AG10803 (cell line): Measurements from ENCODE around the gene DMKN.
A peak's percentile ranks its signal among the peaks of the same experiment; 100 is the strongest.

ENCODE experiments used
- DNase-seq: peaks from one replicate; pipeline ENCODE4 v3.0.0; 2010; ENCODE audit warnings: low read depth
- H3K4me3 ChIP-seq: 2 replicates; pipeline ENCODE4 v1.5.1; 2011; ENCODE audit warnings: mild to moderate bottlenecking, low read length, control low read depth
- TF ChIP-seq, protein P1 (sequence below): conservative IDR thresholded peaks from 2 replicates; pipeline ENCODE4 v1.5.1; 2011; ENCODE audit warnings: mild to moderate bottlenecking, low read length, control low read depth, inconsistent platforms

Gene DMKN

DNA sequence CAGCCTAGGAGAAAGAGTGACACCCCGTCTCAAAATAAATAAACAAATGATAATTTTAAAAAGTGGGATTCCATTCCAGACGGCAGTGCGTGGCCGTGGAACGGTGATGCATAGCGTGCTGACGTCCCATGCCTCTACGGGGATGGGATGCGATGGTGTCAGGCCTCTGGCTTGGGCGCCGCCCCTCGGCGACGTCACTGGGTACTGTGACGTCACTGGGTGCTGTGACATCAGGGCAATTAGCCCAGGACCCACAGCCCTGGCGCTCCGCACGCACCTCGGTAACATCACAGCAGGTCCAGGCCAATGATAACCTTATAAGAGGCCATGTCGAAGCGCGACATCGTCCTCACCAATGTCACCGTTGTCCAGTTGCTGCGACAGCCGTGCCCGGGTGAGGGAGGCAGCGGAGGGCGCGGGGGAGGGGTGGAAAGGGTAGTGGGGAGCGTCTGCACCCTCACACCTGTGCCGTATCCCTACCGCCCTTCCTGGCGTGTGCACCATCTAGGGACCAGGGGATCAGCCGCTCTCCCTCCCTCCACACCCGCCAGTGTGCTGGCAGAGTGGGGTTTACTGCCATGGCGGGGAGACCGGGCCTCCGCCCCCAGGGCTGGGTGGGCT is 19.9 kb upstream of the DMKN start, which contains the start of gene GAPDHS:
GAPDHS (plus strand) TSS at position 256 of the 621 bp plus-strand sequence; CDS start at position 328, 72 bp downstream.
- DNase-seq, result no peak
- TF ChIP-seq, protein P1, sequence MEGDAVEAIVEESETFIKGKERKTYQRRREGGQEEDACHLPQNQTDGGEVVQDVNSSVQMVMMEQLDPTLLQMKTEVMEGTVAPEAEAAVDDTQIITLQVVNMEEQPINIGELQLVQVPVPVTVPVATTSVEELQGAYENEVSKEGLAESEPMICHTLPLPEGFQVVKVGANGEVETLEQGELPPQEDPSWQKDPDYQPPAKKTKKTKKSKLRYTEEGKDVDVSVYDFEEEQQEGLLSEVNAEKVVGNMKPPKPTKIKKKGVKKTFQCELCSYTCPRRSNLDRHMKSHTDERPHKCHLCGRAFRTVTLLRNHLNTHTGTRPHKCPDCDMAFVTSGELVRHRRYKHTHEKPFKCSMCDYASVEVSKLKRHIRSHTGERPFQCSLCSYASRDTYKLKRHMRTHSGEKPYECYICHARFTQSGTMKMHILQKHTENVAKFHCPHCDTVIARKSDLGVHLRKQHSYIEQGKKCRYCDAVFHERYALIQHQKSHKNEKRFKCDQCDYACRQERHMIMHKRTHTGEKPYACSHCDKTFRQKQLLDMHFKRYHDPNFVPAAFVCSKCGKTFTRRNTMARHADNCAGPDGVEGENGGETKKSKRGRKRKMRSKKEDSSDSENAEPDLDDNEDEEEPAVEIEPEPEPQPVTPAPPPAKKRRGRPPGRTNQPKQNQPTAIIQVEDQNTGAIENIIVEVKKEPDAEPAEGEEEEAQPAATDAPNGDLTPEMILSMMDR, result no peak
- no peak within 1 kb of the TSS for H3K4me3 ChIP-seq

DNA sequence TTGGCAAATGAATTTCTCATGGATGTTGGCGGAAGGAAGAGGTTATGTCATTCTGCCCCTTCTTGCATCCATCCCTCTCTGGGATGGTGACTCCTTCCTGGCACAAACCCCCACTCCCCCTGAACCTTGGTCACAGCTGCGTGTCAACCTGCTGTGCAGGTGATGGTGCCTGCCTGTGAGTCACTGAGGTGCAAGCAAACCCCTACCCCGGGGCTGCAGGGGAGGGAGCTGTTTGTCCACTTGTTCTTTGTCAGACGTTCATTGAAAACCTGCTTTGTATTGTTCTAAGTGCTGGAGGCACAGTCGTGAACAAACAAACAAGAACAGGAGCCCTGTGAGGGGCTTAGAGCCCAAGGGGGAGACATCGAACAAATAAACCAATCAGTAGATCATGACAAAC is 17.8 kb upstream of the DMKN start:
- TF ChIP-seq, protein P1, result no peak
- no peak overlapping the region for H3K4me3 ChIP-seq
- DNase-seq, result no peak

DNA sequence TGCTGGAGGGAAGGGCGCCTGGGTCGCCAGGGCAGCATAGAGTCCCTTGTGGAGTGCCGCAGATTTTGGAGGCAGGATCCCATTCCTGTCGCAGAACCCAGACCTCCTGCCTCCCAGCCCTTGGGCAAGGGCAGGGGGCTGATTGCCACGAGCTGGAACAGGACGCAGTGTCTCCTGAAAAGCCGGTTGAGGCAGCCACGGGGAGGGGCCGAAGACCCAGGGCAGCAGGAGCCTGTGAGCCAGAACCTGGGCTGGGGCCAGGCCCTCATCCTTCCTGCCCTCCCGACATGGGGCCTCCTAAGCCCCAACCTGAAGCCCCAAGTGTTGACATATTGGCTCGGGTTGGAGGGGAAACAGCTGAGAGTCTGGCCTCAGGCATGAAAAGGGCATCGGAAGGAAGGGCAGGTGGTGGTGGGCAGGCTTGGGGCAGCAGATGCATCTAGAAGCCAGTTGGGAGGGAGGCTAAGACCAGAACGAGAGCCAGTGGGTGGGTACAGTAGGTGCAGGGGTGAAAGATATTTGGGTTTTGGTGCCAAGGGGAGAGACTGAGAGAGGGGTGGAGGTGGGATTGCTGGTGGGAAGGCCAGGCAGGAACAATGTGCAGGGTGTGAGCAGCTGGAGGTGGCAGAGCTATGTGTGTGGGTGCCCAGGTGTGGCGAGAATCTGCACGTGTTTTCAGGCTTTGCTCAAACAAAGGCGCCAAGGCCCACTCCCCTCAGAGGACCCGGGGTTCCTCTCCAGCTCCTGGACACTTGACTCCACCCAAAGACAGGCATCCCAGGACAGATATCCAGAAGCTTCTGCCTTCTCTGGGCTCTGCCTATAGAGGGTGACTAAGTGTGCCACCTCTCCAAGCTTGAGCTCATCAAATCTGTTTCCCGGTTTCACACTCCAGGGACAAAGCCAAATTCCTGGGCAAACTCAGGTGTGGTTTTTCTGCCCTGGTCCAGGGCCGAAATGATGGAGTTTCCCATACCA is 16.1 kb upstream of the DMKN start:
- no peak overlapping the region for H3K4me3 ChIP-seq
- DNase-seq, result no peak
- TF ChIP-seq, protein P1, result no peak

DNA sequence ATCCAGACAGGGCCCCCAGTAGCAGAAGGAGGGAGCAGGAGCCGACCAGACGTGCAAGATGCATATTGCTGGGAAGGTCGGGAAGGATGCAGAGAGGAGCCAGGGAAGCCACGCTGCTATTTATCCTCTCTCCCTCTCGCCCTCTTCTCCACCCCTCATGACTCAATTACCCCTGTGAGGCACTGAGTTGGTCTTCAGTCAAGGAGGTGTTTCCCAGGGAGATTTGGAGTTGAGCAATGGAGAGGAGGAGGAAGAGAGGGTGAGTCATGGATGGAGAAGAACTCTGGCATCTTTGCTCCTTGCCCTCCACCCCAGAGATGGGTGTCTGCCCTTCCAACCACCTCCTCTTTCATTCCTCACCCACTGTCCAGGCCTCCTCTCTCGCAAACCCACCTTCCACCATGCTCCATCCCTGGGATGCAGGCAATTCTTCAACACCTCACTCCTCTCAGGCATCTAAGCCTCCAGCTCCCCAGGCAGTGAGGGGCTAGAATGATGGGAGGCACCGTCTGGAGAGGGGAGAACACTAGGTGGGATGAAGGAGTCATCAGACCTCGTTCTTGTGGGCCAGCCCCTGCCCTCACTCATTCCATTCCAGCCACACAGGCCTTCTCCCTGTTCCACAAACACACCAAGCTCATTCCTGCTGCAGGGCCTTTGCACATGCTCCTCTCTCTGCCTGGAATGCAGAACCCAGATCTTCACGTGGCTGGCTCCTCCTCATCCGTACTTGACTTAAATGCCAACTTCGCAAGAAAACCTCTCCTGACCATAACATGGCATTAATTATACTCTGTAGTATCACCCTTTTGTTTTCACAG is 15.0 kb upstream of the DMKN start, which contains the start of gene SBSN:
SBSN (minus strand) TSS at position 94 of the 821 bp plus-strand sequence; CDS start at position 64, 30 bp downstream.
- DNase-seq, result peak; percentile 80
- TF ChIP-seq, protein P1, result no peak
- H3K4me3 ChIP-seq, result no peak within 1 kb of the TSS

DNA sequence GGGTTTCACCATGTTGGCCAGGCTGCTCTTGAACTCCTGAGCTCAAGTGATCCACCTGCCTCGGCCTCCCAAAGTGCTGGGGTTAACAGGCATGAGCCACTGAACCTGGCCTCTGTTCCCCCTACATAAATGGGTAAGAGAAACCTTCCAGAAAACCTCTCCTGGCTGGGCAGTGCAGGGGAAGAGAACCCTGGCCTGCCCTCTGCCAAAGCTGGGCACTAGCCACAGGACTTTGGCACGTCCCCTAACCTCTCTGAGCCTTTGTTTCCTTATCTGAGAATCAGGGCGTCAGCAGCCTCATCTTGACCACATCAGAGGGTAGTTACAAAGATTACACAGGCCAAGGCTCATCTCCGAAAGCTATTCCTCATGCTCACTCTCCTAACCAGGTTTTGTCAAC is 12.4 kb upstream of the DMKN start:
- TF ChIP-seq, protein P1, result no peak
- no peak overlapping the region for H3K4me3 ChIP-seq
- DNase-seq, result no peak

DNA sequence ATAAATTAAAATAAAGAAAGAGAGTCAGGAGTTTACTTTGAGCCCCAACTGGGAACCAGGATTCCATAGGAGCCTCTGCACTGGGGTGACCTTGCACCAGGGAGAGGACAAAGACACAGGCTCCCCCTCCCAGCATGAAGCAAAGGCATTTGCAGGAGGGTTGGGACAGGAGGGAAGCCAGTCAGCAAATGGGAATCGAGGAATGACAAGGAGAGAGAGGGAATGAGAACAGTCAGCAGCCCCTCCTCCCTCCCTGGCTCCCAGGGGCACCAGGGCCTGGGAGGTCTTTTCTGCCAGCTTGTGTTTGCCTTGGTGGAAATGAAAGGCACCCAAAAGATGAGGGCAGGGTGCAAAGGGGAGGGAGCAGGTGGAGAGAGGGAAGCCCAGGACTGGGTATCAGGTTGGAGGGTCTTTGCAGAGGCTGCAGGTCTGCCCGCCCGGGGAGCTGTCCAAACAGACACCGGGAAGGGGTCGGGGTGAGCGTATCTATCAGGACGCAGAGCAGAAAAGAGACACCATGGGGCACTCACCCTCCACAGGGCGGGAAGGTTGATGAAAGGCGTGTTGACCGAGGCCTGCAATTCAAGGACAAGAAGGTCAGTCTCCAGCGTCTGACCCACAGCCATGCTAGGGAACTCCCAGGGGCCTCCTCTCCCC is 10.9 kb upstream of the DMKN start:
- TF ChIP-seq, protein P1, result no peak
- no peak for DNase-seq
- no peak overlapping the region for H3K4me3 ChIP-seq
